HepG2 (cell line): Measurements from ENCODE around the gene TBCEL.

Experiments used
- BCL6 ChIP-seq: IDR thresholded peaks from 2 replicates; pipeline ENCODE4 v1.6.1; 2016; ENCODE audit warnings: missing genetic modification reagents, missing compliant biosample characterization
- CTCF ChIP-seq: sonication (generic); formaldehyde crosslinking; IDR thresholded peaks from 2 replicates; pipeline ENCODE4 v1.5.0; 2020; ENCODE audit warnings: mild to moderate bottlenecking, missing genetic modification reagents, moderate library complexity
- HOXD1 ChIP-seq: sonication (generic); formaldehyde crosslinking; IDR thresholded peaks from 2 replicates; pipeline ENCODE4 v1.5.0; 2020; ENCODE audit warnings: missing genetic modification reagents
- PAXIP1 ChIP-seq: sonication (generic); formaldehyde crosslinking; conservative IDR thresholded peaks from 2 replicates; pipeline ENCODE4 v1.4.0; 2020; ENCODE audit warnings: mild to moderate bottlenecking, missing genetic modification reagents, moderate library complexity
- RORA ChIP-seq: sonication (generic); formaldehyde crosslinking; IDR thresholded peaks from 2 replicates; pipeline ENCODE4 v1.5.0; 2020; ENCODE audit warnings: mild to moderate bottlenecking, missing genetic modification reagents, moderate library complexity
- ZBTB14 ChIP-seq: sonication (generic); formaldehyde crosslinking; IDR thresholded peaks from 2 replicates; pipeline ENCODE4 v1.4.0; 2020; ENCODE audit warnings: missing genetic modification reagents
- ZFP91 ChIP-seq: sonication (generic); formaldehyde crosslinking; IDR thresholded peaks from 2 replicates; pipeline ENCODE4 v1.9.0; 2022; ENCODE audit warnings: missing genetic modification reagents, mild to moderate bottlenecking, borderline replicate concordance

- TF ChIP-seq PAXIP1 (CRISPR knock-in tag): no peak
- no peak for TF ChIP-seq HOXD1 (CRISPR knock-in tag)
- TF ChIP-seq CTCF (CRISPR knock-in tag): no peak
- TF ChIP-seq ZBTB14 (CRISPR knock-in tag): no peak
- TF ChIP-seq BCL6: no peak
- no peak for TF ChIP-seq ZFP91 (CRISPR knock-in tag)
- TF ChIP-seq RORA (CRISPR knock-in tag): no peak
These were observed 44.2 kb downstream of the TBCEL start for GRCh38 chr11:121067962-121068647.
